Smooth muscle cell (in vitro differentiated cells): ENCODE data around the gene CBLB. TPM values are rescaled to one million over a fixed set of nuclear protein-coding genes. Genes with fewer than 3 reads are reported as not detected.

Source experiments
- DNase-seq: peaks from one replicate; lab custom pipeline; 2025; ENCODE audit not compliant: unreplicated experiment; lab: John Stamatoyannopoulos, UW
- H2AFZ ChIP-seq: fragments of 200-600 bp; sonication (generic); 2 replicates; pipeline ENCODE4 v1.6.0; 2016; ENCODE audit warnings: antibody characterized with exemption, low read depth, mild to moderate bottlenecking
- H3F3A ChIP-seq: fragments of 200-600 bp; sonication (generic); 2 replicates; pipeline ENCODE4 v1.6.0; 2017; ENCODE audit warnings: antibody characterized with exemption, low read depth
- H3K27ac ChIP-seq: fragments of 200-600 bp; sonication (generic); 2 replicates; pipeline ENCODE4 v1.5.1; 2016; ENCODE audit warnings: low read depth, mild to moderate bottlenecking
- H3K27me3 ChIP-seq: fragments of 200-600 bp; sonication (generic); 2 replicates; pipeline ENCODE4 v1.6.1; 2016; ENCODE audit warnings: low read depth, mild to moderate bottlenecking
- H3K36me3 ChIP-seq: fragments of 200-600 bp; sonication (generic); 2 replicates; pipeline ENCODE4 v1.5.1; 2016; ENCODE audit warnings: low read depth
- H3K4me1 ChIP-seq: fragments of 200-600 bp; sonication (generic); 2 replicates; pipeline ENCODE4 v1.5.1; 2016; ENCODE audit warnings: low read depth
- H3K4me2 ChIP-seq: fragments of 200-600 bp; sonication (generic); 2 replicates; pipeline ENCODE4 v1.6.0; 2016; ENCODE audit warnings: mild to moderate bottlenecking
- H3K4me3 ChIP-seq: fragments of 200-600 bp; sonication (generic); 2 replicates; pipeline ENCODE4 v1.5.1; 2016; ENCODE audit warnings: mild to moderate bottlenecking
- H3K79me2 ChIP-seq: fragments of 200-600 bp; sonication (generic); 2 replicates; pipeline ENCODE4 v1.6.0; 2016; ENCODE audit warnings: low read depth, mild to moderate bottlenecking
- H3K9ac ChIP-seq: fragments of 200-600 bp; sonication (generic); 2 replicates; pipeline ENCODE4 v1.6.0; 2016; ENCODE audit warnings: low read depth
- H3K9me3 ChIP-seq: fragments of 200-600 bp; sonication (generic); replicated peaks from 2 replicates; pipeline ENCODE4 v1.5.1; 2016; ENCODE audit warnings: low read depth
- H4K20me1 ChIP-seq: fragments of 200-600 bp; sonication (generic); 2 replicates; pipeline ENCODE4 v1.6.0; 2016; ENCODE audit warnings: low read depth
- WGBS: methylation state at CpG from one replicate; pipeline ENCODE4 v1.1.7; 2016; ENCODE audit warnings: low lambda C conversion rate; 5-methylcytosine and 5-hydroxymethylcytosine counted together
- polyA plus RNA-seq: library from polyadenylated mRNA; unstranded; fragments of >200 nt; fragmentation: Nextera tagmentation; extraction: Ambion mirVana; gene quantifications from 2 replicates; pipeline ENCODE4 v1.2.1, GENCODE V29; 2016
- total RNA-seq: library from RNA; depleted of rRNA; stranded (reverse); fragments of >200 nt; gene quantifications from 2 replicates; pipeline ENCODE4 v1.2.3, GENCODE V29; 2014
- TF ChIP-seq, protein P1 (sequence below): fragments of 200-600 bp; sonication (generic); IDR thresholded peaks from 2 replicates; pipeline ENCODE4 v1.5.1; 2017; ENCODE audit warnings: borderline replicate concordance, mild to moderate bottlenecking, antibody characterized with exemption; ENCODE audit not compliant: insufficient read depth, poor library complexity, severe bottlenecking

The CBLB gene
- total and polyA plus RNA-seq, 2 experiments from 2014 or later: 13.9 to 38.9 TPM

DNA sequence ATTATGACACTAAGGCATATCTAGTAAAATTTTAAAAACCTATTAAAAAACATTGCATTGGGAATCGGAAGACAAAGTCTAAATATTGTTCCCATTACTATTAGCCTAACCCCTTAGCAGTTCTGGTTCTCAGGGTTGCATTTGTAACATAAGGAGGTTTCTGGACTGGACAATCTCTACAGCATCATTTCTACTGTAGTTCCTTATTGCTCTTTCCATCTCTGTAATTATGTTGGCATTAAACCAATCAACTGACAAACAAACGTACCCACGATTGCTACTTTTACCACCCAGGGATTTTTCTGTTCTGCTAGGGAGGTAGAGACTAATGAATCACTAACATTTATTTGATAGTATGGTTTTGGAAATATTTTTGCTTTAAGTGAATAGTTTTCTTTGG lies 190.8 kb downstream of the CBLB start:
- H3K4me1 ChIP-seq: no peaks in the 10 kb centered on the region
- TF ChIP-seq, protein P1, sequence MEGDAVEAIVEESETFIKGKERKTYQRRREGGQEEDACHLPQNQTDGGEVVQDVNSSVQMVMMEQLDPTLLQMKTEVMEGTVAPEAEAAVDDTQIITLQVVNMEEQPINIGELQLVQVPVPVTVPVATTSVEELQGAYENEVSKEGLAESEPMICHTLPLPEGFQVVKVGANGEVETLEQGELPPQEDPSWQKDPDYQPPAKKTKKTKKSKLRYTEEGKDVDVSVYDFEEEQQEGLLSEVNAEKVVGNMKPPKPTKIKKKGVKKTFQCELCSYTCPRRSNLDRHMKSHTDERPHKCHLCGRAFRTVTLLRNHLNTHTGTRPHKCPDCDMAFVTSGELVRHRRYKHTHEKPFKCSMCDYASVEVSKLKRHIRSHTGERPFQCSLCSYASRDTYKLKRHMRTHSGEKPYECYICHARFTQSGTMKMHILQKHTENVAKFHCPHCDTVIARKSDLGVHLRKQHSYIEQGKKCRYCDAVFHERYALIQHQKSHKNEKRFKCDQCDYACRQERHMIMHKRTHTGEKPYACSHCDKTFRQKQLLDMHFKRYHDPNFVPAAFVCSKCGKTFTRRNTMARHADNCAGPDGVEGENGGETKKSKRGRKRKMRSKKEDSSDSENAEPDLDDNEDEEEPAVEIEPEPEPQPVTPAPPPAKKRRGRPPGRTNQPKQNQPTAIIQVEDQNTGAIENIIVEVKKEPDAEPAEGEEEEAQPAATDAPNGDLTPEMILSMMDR: no peak
- no peak overlapping the region for H3K4me2 ChIP-seq
- no peak for DNase-seq
- no peaks in the 10 kb centered on the region for H3K79me2 ChIP-seq
- H3K9ac ChIP-seq: no peak overlapping the region
- no peaks in the 10 kb centered on the region for H3K9me3 ChIP-seq
- no peak overlapping the region for H3K4me3 ChIP-seq
- no peaks in the 10 kb centered on the region for H3F3A ChIP-seq
- no peak overlapping the region for H3K27ac ChIP-seq
- no peaks in the 10 kb centered on the region for H3K27me3 ChIP-seq
- no peak overlapping the region for H2AFZ ChIP-seq
- 97% methylated on average over 3 of the region's 3 CpGs for WGBS
- no peaks in the 10 kb centered on the region for H4K20me1 ChIP-seq
- peaks cover 9% of the 10 kb centered on the region for H3K36me3 ChIP-seq

DNA sequence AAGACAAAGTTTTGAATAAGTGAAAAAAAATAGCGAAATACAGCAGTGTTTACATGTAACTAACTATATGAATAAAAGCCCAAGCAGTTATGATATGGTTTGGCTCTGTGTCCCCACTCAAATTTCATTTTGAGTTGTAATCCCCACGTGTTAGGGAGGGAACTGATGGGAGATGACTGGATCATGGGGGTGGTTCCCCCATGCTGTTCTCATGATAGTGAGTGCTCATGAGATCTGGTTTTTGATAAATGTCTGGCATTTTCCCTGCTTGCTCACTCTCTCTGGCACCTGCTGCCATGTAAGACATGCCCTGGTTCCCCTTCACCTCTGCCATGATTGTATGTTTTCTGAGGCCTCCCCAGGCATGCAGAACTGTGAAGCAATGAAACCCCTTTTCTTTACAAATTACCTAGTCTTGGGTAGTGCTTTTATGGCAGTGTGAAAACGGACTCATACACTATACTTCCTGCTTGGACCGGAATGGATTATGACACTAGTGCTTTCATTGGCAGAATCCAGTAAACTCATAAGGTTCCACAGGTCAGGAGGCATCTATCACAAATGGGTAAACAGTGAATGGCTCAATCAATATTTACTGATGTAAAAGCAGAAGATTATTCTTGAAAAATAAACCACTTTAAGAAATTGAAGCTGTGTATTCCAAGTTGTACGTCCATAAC lies 192.1 kb downstream of the CBLB start:
- Histone ChIP-seq H3K27me3 (no peaks in the 10 kb centered on the region), H2AFZ (no peak overlapping the region), H4K20me1 (no peaks in the 10 kb centered on the region), H3K4me3 (no peak overlapping the region), H3K36me3 (peaks cover 9% of the 10 kb centered on the region), H3K4me1 (no peaks in the 10 kb centered on the region), H3K79me2 (no peaks in the 10 kb centered on the region), H3K27ac (no peak overlapping the region), H3F3A (no peaks in the 10 kb centered on the region), H3K4me2 (no peak overlapping the region), H3K9ac (no peak overlapping the region), H3K9me3 (no peaks in the 10 kb centered on the region)
- no peak for DNase-seq
- TF ChIP-seq, protein P1: no peak
- 94% methylated on average over 5 of the region's 5 CpGs for WGBS

DNA sequence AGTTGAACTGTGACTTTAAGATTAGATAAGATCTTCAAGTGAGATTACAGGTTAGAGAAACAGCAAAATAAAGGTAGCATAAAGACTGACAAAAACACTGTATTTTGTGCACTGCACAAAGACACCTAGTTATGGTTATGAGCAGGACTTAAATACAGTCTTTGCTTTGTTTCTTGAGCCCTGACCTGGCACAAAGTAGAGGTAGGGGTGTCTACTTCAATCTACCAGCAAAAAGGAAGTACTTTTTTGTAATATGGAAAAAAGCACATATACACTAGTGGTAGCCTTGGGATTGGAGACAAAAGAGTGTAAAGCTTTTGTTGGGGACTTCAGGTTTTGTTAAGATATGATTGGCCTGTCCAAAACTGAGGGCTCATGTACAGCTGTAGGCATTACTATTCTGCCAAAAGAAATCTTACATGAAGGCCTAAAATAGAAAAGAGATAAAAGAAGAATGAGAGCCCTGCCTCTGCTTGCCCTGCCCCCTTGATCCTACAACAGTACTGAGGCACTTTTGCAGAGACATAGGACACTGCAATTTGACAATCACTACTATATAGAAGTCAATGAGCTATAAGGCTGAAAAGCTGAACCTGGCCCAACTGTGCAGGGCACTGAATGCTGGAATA lies 194.3 kb downstream of the CBLB start:
- Histone ChIP-seq H3K79me2 (no peaks in the 10 kb centered on the region), H3K4me2 (no peak overlapping the region), H3K27ac (no peak overlapping the region), H4K20me1 (no peaks in the 10 kb centered on the region), H3K9ac (no peak overlapping the region), H3K9me3 (no peaks in the 10 kb centered on the region), H3K27me3 (no peaks in the 10 kb centered on the region), H3K4me1 (no peaks in the 10 kb centered on the region), H3K36me3 (peaks cover 8% of the 10 kb centered on the region), H3K4me3 (no peak overlapping the region), H2AFZ (no peak overlapping the region), H3F3A (no peaks in the 10 kb centered on the region)
- TF ChIP-seq, protein P1: no peak
- DNase-seq: no peak

DNA sequence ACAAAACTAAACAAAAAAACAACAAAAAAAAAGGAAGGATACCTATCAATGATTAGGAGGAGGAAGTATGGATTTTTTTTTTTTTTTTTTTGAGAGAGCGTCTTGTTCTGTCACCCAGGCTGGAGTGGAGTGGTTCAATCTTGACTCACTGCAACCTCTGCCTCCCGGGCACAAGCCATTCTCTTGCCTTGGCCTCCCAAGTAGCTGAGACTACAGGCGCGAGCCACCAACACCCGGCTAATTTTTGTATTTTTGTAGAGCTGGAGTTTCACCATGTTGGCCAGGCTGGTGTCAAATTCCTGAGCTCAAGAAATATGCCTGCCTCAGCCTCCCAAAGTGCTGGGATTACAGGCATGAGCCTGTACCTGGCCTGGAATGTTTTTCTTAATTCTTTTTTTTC lies 195.8 kb downstream of the CBLB start:
- peaks cover 12% of the 10 kb centered on the region for H3K36me3 ChIP-seq
- TF ChIP-seq, protein P1: no peak
- 96% methylated on average over 5 of the region's 5 CpGs for WGBS

More for the DNA sequence above, 195.8 kb downstream of the CBLB start:
- Histone ChIP-seq H3K79me2 (no peaks in the 10 kb centered on the region), H3K4me1 (no peaks in the 10 kb centered on the region), H3K4me3 (no peak overlapping the region), H4K20me1 (no peaks in the 10 kb centered on the region), H3K4me2 (no peak overlapping the region), H3K9me3 (no peaks in the 10 kb centered on the region), H3K27me3 (no peaks in the 10 kb centered on the region), H3K27ac (no peak overlapping the region), H2AFZ (no peak overlapping the region), H3F3A (no peaks in the 10 kb centered on the region), H3K9ac (no peak overlapping the region)
- no peak for DNase-seq
